Suprapubic skin (tissue), 4 donors: ENCODE data around the gene ZNF625. TPM values are rescaled to one million over a fixed set of nuclear protein-coding genes. Genes with fewer than 3 reads are reported as not detected.
A peak's percentile ranks its signal among the peaks of the same experiment; 100 is the strongest.

ENCODE experiments used
- DNase-seq, 2 donors: peaks; one replicate each; pipeline ENCODE4 v3.0.0-alpha.2; 2019; ENCODE audit warnings: low spot score in 2 of 2
- H3K27ac ChIP-seq: fragments of 200-600 bp; sonication (generic); one replicate; pipeline ENCODE4 v1.5.1; 2019
- H3K27me3 ChIP-seq: fragments of 200-600 bp; sonication (generic); one replicate; pipeline ENCODE4 v1.5.1; 2019
- H3K36me3 ChIP-seq: fragments of 200-600 bp; sonication (generic); one replicate; pipeline ENCODE4 v1.5.1; 2019
- H3K4me1 ChIP-seq: fragments of 200-600 bp; sonication (generic); one replicate; pipeline ENCODE4 v1.5.1; 2019
- H3K4me3 ChIP-seq: fragments of 200-600 bp; sonication (generic); one replicate; pipeline ENCODE4 v1.5.1; 2019; ENCODE audit warnings: mild to moderate bottlenecking
- H3K9me3 ChIP-seq: fragments of 200-600 bp; sonication (generic); one replicate; pipeline ENCODE4 v1.5.1; 2019
- EP300 ChIP-seq: sonication (generic); formaldehyde crosslinking; IDR thresholded peaks from one replicate; pipeline ENCODE4 v1.6.1; 2017; ENCODE audit warnings: antibody characterized with exemption
- POLR2A ChIP-seq, 2 donors: fragments of 450-650 bp; IDR thresholded peaks; one replicate each; pipeline ENCODE4 v1.6.1; 2017; ENCODE audit warnings: antibody characterized with exemption in 2 of 2, mild to moderate bottlenecking in 2 of 2, moderate library complexity in 2 of 2
- POLR2AphosphoS5 ChIP-seq, 3 donors: sonication (generic); formaldehyde crosslinking; IDR thresholded peaks; one replicate each; pipeline ENCODE4 v1.6.1; 2017; ENCODE audit warnings: antibody characterized with exemption in 3 of 3
- WGBS: methylation state at CpG from one replicate; pipeline ENCODE4 v1.1.5; 2018; 5-methylcytosine and 5-hydroxymethylcytosine counted together
- total RNA-seq, 4 donors: library from RNA; depleted of rRNA; stranded (reverse); fragments of >200 nt; gene quantifications; one replicate each; pipeline ENCODE4 v1.1.0, GENCODE V29; 2016
- TF ChIP-seq, protein P1 (sequence below), 2 donors: fragments of 200-600 bp in 1 of 2; fragments of 450-650 bp in 1 of 2; sonication (generic) in 1 of 2; IDR thresholded peaks; one replicate each; pipeline ENCODE4 v1.5.1; 2016 to 2019; ENCODE audit warnings: antibody characterized with exemption in 2 of 2, mild to moderate bottlenecking in 1 of 2, moderate library complexity in 1 of 2

Gene ZNF625
- 1 to 10 TPM; 2.4 to 5.1 (median 4.3) TPM for total RNA-seq

DNA sequence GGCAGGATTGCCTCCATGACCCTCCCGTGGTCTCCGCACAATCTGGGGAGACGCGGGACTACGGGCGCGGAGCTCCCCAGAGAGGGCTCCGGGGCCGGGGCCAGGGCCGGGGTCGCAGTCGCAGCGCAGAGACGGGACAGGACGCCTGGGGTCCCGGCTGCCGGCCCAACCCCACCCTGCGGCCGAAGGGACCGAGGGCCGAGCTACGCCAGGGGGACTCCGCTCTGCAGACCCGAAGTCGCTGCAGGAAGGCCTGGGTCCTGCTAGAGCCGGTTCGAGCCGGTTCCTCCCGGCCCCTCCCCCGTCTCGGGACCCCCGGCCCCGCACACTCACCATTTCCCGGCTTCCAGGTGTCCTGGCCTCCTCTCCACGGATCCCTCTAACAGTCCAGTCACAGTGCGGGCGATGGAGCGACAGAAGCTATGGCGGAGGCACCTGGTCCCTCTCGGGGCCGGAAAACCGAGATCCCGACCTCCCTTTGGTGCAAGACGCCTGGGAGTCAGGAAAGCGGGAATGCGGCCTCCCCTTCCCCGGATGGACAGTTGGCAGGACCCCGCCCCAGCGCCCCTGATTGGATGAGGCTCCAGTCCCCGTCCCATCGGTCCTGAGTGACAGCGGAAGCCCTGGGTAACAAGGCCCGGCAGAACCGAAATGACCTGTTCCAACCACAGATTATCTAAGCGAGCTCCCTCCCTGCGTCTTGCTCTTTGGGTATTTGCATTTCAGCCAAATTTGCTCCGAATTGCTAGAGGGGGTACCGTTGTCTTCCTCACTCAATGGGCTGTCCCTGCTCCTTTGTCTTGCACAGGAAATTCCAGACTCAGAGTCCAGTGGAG lies at the start of gene ZNF625:
TSS of gene ZNF625 (minus strand) at position 512 of the 836 bp plus-strand sequence. CDS start at position 336, 176 bp downstream.
- DNase-seq = peak; percentile 90 to 93
- WGBS = under 1% methylated on average over 29 of the region's 58 CpGs
- H3K27me3 ChIP-seq = no peaks in the 10 kb centered on the region

DNA sequence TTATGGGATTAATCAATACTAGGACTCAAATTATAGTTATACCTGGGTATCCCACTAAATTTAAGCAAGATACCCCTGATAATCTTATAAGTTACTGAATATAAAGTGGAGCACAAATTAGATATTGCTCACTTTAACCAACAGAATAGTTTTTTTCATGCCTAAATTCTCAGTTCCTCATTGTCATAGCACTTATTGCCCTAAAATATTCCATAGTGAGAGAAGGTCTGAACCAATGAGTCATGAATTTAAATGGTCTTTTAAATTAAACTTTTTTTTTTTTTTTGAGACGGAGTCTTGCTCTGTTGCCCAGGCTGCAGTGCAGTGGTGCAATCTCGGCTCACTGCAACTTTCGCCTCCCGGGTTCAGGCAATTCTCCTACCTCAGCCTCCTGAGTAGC lies 48.8 kb upstream of the ZNF625 start:
- Histone ChIP-seq H3K27ac (no peak overlapping the region), H3K27me3 (no peaks in the 10 kb centered on the region), H3K4me1 (no peaks in the 10 kb centered on the region), H3K9me3 (peaks cover 18% of the 10 kb centered on the region), H3K4me3 (no peak overlapping the region), H3K36me3 (peaks cover 4% of the 10 kb centered on the region)
- DNase-seq = no peak
- WGBS = 95% methylated on average over 4 of the region's 4 CpGs
- TF ChIP-seq POLR2AphosphoS5 (IDR thresholded peaks at IDR 0.05) = no peak
- TF ChIP-seq POLR2A (IDR thresholded peaks at IDR 0.05) = no peak
- no peak for TF ChIP-seq EP300
- TF ChIP-seq, protein P1, sequence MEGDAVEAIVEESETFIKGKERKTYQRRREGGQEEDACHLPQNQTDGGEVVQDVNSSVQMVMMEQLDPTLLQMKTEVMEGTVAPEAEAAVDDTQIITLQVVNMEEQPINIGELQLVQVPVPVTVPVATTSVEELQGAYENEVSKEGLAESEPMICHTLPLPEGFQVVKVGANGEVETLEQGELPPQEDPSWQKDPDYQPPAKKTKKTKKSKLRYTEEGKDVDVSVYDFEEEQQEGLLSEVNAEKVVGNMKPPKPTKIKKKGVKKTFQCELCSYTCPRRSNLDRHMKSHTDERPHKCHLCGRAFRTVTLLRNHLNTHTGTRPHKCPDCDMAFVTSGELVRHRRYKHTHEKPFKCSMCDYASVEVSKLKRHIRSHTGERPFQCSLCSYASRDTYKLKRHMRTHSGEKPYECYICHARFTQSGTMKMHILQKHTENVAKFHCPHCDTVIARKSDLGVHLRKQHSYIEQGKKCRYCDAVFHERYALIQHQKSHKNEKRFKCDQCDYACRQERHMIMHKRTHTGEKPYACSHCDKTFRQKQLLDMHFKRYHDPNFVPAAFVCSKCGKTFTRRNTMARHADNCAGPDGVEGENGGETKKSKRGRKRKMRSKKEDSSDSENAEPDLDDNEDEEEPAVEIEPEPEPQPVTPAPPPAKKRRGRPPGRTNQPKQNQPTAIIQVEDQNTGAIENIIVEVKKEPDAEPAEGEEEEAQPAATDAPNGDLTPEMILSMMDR (IDR thresholded peaks at IDR 0.05) = no peak

More for the DNA sequence above, at the start of gene ZNF625:
- H3K27ac ChIP-seq = peak within 1 kb of the TSS; percentile 67
- H3K9me3 ChIP-seq = no peaks in the 10 kb centered on the region
- TF ChIP-seq POLR2AphosphoS5 (IDR thresholded peaks at IDR 0.05) (no peak), EP300 (no peak)
- TF ChIP-seq, protein P1 (IDR thresholded peaks at IDR 0.05) = no peak
- H3K36me3 ChIP-seq = no peaks in the 10 kb centered on the region
- H3K4me3 ChIP-seq = peak within 1 kb of the TSS; percentile 79
- peaks cover 17% of the 10 kb centered on the region for H3K4me1 ChIP-seq

DNA sequence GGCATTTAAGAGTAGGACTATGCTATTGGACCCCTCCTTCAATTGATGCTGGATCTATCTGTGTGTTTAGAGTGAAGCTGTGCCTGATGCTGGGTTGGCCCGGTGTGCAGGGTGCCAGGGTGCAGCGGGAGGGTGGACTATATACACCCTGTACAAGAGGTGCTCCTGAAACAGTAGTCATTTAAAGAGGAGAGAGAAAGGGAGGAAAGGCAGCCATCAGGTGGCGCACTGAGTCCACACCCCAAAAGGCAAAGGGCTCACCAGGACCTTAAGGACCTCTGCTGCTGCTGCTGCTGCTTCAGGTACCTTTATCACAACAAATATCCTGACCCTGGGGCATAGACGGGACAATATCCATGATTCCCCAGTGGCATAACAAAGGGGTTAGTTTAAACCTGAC lies 45.7 kb upstream of the ZNF625 start:
- H3K27me3 ChIP-seq = no peaks in the 10 kb centered on the region
- no peaks in the 10 kb centered on the region for H3K36me3 ChIP-seq
- H3K4me3 ChIP-seq = no peak overlapping the region
- 61% methylated on average over 4 of the region's 4 CpGs for whole genome bisulfite sequencing
- H3K4me1 ChIP-seq = no peaks in the 10 kb centered on the region
- H3K27ac ChIP-seq = no peak overlapping the region
- H3K9me3 ChIP-seq = no peaks in the 10 kb centered on the region
- DNase-seq = no peak
- TF ChIP-seq POLR2A (IDR thresholded peaks at IDR 0.05) = no peak
- TF ChIP-seq POLR2AphosphoS5 (IDR thresholded peaks at IDR 0.05) = no peak
- TF ChIP-seq, protein P1 (IDR thresholded peaks at IDR 0.05) = peak in 1 of 2 donors; percentile 24
- TF ChIP-seq EP300 = no peak

DNA sequence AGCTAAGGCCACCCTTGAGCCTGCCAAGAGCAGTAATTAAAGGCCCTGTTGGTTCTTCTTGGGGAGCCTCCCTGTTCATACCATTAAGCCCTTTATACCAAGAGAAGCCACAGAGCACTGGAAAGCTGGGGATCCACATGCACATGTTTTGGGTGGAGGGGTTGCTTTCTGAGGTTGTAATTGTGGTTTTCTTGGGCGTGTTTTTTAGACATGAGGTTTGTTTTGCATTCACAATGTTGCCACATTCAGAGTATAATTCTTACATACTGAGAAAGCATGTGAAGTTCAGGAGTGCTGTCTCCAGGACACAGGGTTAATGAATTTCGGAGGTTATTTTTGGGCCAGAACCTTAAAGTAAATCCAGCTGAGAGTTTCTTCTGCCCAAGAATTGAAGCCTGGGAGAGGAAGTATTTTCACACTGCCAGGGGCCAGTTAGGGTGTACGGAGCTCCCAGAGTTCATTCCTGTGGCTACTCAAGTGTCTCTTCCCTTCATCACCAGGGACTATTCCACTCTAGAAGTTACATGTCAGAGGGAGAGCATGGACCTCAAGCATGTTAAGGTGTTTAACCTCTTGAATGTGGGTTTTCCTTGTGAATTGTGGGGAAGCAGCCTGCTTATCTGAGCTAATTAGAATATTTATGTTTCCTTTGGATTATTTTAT lies 43.4 kb upstream of the ZNF625 start:
- Histone ChIP-seq H3K36me3 (no peaks in the 10 kb centered on the region), H3K4me1 (peaks cover 9% of the 10 kb centered on the region), H3K27ac (no peak overlapping the region), H3K4me3 (no peak overlapping the region), H3K27me3 (no peaks in the 10 kb centered on the region), H3K9me3 (no peaks in the 10 kb centered on the region)
- TF ChIP-seq, protein P1 (IDR thresholded peaks at IDR 0.05) = no peak
- TF ChIP-seq POLR2A (IDR thresholded peaks at IDR 0.05) (no peak), EP300 (no peak), POLR2AphosphoS5 (IDR thresholded peaks at IDR 0.05) (no peak)
- no peak for DNase-seq
- 83% methylated on average over 3 of the region's 3 CpGs for WGBS

DNA sequence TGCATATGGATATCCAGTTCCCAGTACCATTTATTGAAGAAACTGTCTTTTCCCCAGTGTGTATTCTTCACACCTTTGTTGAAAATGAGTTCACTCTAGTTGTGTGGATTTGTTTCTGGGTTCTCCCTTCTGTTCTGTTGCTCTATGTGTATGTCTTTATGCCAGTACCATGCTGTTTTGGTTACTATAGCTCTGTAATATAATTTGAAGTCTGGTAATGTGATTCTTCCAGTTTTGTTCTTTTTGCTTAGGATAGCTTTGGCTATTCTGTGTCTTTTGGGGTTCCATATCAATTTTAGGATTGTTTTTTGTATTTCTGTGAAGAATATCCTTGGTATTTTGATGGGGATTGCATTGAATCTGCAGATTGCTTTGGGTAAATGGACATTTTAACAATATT lies 41.6 kb upstream of the ZNF625 start:
- no peak for DNase-seq
- TF ChIP-seq EP300 (no peak), POLR2AphosphoS5 (IDR thresholded peaks at IDR 0.05) (no peak), POLR2A (IDR thresholded peaks at IDR 0.05) (no peak)
- TF ChIP-seq, protein P1 (IDR thresholded peaks at IDR 0.05) = no peak
- no peak overlapping the region for H3K27ac ChIP-seq
- no peaks in the 10 kb centered on the region for H3K27me3 ChIP-seq
- no peaks in the 10 kb centered on the region for H3K36me3 ChIP-seq
- H3K4me3 ChIP-seq = no peak overlapping the region
- peaks cover 14% of the 10 kb centered on the region for H3K4me1 ChIP-seq
- H3K9me3 ChIP-seq = no peaks in the 10 kb centered on the region
